ENCODE data around the gene ASTN1.

Gene ASTN1

GRCh38 chr1:176976771-176977170 lies 187.7 kb downstream of the ASTN1 start:
- DNase-seq: no peak

- DNase-seq: no peak
Measured at GRCh38 chr1:176976225-176976624, 188.3 kb downstream of the ASTN1 start.

- no peak for DNase-seq
Measured at GRCh38 chr1:176964687-176965086, 199.8 kb downstream of the ASTN1 start.

- no peak for DNase-seq
Measured at GRCh38 chr1:176963181-176963580, 201.3 kb downstream of the ASTN1 start.

DNA sequence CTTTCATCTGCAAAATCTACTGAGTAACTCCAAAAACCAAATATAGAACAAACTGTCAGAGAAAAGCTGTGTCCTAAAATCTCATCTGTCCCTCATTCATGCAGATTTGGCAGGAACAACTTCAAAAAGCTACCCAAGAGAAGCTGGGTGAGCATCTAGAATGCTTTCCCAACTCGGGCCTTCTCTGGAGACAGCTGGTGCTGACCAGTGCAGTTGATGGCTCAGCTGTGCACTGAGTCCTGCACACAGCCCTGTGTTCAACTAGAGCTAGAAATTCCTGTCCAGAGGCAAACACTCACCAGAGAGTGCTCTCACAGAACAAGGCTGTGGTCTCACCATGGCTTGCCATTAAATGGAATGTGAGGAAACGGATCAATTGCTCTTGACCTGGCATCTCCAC lies 202.8 kb downstream of the ASTN1 start:
- no peak for DNase-seq

- no peak for DNase-seq
Measured at GRCh38 chr1:176959191-176959820, 205.2 kb downstream of the ASTN1 start.

- DNase-seq: no peak
Measured at GRCh38 chr1:176957603-176958002, 206.9 kb downstream of the ASTN1 start.

- DNase-seq: no peak
Measured at GRCh38 chr1:176954242-176954641, 210.3 kb downstream of the ASTN1 start.

GRCh38 chr1:176950736-176951324 lies 213.7 kb downstream of the ASTN1 start:
- DNase-seq: no peak

GRCh38 chr1:176949033-176949662 lies 215.4 kb downstream of the ASTN1 start:
- no peak for DNase-seq

GRCh38 chr1:176944606-176945005 lies 219.9 kb downstream of the ASTN1 start:
- no peak for DNase-seq

- no peak for DNase-seq
Measured at GRCh38 chr1:176943783-176944182, 220.7 kb downstream of the ASTN1 start.

DNA sequence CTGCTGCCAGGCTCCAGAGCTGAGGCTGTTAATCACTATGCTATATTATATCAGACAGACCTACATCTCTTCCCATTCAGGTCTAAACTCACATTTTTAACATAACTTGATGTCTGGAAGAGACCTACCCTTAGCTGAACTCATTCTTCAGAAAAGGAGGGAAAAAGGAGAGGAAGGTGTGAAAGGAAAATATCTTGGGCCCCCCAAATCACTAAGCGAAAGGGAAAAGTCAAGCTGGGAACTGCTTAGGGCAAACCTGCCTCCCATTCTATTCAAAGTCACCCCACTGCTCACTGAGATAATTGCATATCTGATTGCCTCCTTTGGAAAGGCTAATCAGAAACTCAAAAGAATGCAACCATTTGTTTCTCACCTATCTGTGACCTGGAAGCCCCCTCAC lies 222.2 kb downstream of the ASTN1 start:
- DNase-seq: no peak

GRCh38 chr1:176939993-176940392 lies 224.5 kb downstream of the ASTN1 start:
- no peak for DNase-seq

DNA sequence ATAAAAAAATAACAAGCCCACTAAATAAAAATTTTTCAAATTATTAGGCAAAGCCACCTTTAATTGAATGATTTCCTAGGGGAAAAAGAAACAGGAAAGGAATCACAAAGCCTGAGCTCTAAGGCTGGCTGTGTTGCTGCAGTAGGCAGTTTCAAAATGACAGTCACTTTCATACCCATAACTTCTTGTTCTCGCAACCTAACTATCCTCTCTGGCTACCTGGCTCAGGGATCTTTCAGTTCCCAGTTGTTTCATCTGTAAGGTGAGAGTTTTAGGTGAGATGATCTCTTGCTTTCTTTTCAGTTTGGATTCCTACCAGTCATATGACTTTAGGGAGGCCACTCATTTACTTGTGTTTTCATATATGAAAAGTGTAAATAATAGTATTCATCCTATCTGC lies 226.1 kb downstream of the ASTN1 start:
- DNase-seq: no peak

DNA sequence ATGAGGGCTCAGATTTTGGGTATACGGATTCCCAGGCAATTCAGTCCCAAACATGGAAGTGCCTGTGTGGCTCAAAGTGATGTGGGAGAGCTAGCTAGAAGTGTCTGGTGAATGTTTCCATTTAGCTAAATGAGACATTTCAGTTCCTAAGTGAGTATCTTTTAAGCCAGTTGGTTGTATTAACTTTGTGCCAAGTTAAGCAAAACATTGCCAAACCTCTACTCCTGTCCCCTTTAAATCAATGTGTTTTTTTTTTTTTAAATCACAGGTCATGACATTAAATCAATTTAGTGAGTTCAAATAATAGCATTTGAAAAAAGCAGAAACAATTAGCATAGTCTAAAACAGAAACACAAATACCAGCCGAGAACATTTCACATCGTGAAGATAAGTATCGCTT lies 230.1 kb downstream of the ASTN1 start:
- DNase-seq: no peak

- DNase-seq: no peak
Measured at GRCh38 chr1:176932114-176933104, 232.1 kb downstream of the ASTN1 start.

DNA sequence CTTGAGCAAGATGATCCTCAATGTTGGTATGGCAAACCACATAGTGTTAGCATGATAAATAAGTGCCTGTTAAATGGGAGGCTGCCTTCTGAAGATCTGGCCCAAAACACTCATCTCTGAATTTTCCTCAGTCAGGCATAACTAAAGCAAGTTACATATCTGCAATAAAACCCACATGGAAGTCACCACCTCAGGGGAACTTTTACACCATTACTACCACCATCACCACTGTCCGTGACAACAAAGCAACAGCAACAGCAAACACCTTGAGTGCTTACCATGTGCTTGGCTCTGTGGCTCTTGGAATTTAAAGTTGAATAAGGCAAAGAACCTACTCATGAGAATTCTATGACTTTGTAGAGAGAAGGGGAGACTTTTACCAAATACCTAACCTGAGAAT lies 233.0 kb downstream of the ASTN1 start:
- no peak for DNase-seq

GRCh38 chr1:176926330-176927086 lies 238.0 kb downstream of the ASTN1 start:
- DNase-seq: no peak

DNA sequence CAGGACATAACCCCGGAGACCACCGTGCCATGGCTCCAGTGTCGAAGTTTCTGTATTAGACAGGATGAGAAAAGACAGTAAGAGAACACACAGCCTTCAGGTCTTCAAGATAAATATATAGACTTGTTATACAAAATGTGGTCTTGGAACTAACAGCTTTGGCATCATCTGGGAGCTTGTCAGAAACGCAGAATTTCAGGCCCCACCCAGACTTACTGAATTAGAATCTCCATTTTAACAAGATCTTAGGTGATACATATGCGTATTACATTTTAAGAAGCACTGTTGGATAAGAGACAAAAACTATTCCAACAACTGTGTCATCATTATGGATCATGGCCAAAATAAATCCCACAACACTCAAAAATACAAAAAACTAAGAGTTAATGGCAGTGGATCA lies 239.3 kb downstream of the ASTN1 start:
- no peak for DNase-seq

DNA sequence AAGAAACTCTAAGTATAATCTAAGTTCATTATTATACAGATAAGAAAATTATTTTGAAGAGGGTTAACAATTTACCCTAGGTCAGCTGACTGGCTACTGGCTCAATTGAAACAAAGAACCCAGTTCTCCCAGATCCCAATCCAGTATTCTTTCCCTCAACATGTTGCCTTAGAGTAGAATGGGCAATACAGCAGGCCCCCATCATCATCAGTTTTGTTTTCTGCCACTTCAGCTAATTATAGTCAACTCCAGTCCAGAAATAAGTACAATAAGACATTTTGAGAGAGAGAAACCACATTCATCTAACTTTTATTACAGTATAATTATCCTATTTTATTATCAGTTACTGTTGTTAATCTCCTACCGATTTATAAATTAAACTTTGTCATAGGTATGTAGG lies 241.2 kb downstream of the ASTN1 start:
- no peak for DNase-seq
